HCT116 (cell line): ENCODE results near the gene VAMP2.
A peak's percentile ranks its signal among the peaks of the same experiment; 100 is the strongest.

ENCODE experiments used
- ATF3 ChIP-seq: IDR thresholded peaks from 2 replicates; pipeline ENCODE4 v1.6.1; 2012
- CEBPB ChIP-seq: IDR thresholded peaks from 2 replicates; pipeline ENCODE4 v1.6.1; 2012; ENCODE audit warnings: low read depth
- CTCF ChIP-seq, 3 experiments: fragments of 200-600 bp in 1 of 3; sonication (generic) in 1 of 3; IDR thresholded peaks in 2 of 3; conservative IDR thresholded peaks in 1 of 3; 2 replicates each; pipeline ENCODE4 v1.5.1; 2012 to 2017; ENCODE audit warnings: low read depth in 2 of 3, low read length in 2 of 3, antibody characterized with exemption in 1 of 3, borderline replicate concordance in 1 of 3, control low read depth in 1 of 3, mild to moderate bottlenecking in 1 of 3, mixed read lengths in 1 of 3, mixed run types in 1 of 3, moderate library complexity in 1 of 3; ENCODE audit not compliant: insufficient read depth in 1 of 3
- EZH2 ChIP-seq: fragments of 200-600 bp; sonication (generic); IDR thresholded peaks from 2 replicates; pipeline ENCODE4 v1.6.1; 2017; ENCODE audit warnings: antibody characterized with exemption, mixed run types
- EZH2phosphoT487 ChIP-seq: fragments of 200-600 bp; IDR thresholded peaks from 2 replicates; pipeline ENCODE4 v1.6.1; 2018; ENCODE audit warnings: antibody characterized with exemption, borderline replicate concordance
- MAX ChIP-seq: IDR thresholded peaks from 2 replicates; pipeline ENCODE4 v1.6.1; 2012
- POLR2A ChIP-seq: IDR thresholded peaks from 2 replicates; pipeline ENCODE4 v1.7.0; 2011; ENCODE audit warnings: borderline replicate concordance; ENCODE audit not compliant: insufficient read depth, insufficient read length; ENCODE audit errors: extremely low read depth
- SIN3A ChIP-seq: IDR thresholded peaks from 2 replicates; pipeline ENCODE4 v1.6.1; 2012; ENCODE audit warnings: low read depth
- SP1 ChIP-seq: IDR thresholded peaks from 2 replicates; pipeline ENCODE4 v1.6.1; 2012; ENCODE audit warnings: low read depth
- TCF7L2 ChIP-seq: IDR thresholded peaks from 2 replicates; pipeline ENCODE4 v1.7.0; 2011; ENCODE audit warnings: borderline replicate concordance, inconsistent platforms; ENCODE audit not compliant: insufficient read depth, insufficient read length; ENCODE audit errors: extremely low read depth
- ZBTB33 ChIP-seq: IDR thresholded peaks from 2 replicates; pipeline ENCODE4 v1.6.1; 2011; ENCODE audit warnings: mild to moderate bottlenecking, low read length, moderate library complexity; ENCODE audit not compliant: insufficient replicate concordance; ENCODE audit errors: extremely low read depth

- TF ChIP-seq CTCF (IDR thresholded peaks at IDR 0.05 in 2 of 3, conservative IDR thresholded peaks at IDR 0.05 in 1 of 3; ENCODE audit: borderline replicate concordance in 1 of 3, insufficient read depth in 1 of 3, low read depth in 2 of 3, low read length in 2 of 3): no peak
- TF ChIP-seq SIN3A: no peak
- TF ChIP-seq CEBPB: no peak
- TF ChIP-seq TCF7L2: no peak
- no peak for TF ChIP-seq EZH2
- TF ChIP-seq EZH2phosphoT487: no peak
- no peak for TF ChIP-seq POLR2A
- no peak for TF ChIP-seq ATF3
- peak; percentile 68 for TF ChIP-seq SP1
- TF ChIP-seq MAX: peak; percentile 91
- TF ChIP-seq ZBTB33: peak; percentile 80
Measured at GRCh38 chr17:8117980-8118768, 44.6 kb downstream of the VAMP2 start, which contains the start of gene ALOXE3.
